GOT3 (cell line): ENCODE measurements around the gene MAPKAPK2.
"Not testable (repeated sequence)": the region's sequence is repeated elsewhere in the genome, so short reads cannot be mapped to it uniquely, and the experiment has no call there.

Source experiments
- DNase-seq: peaks from one replicate; lab custom pipeline; 2025; ENCODE audit warnings: mixed read lengths; lab: John Stamatoyannopoulos, UW

The MAPKAPK2 gene

GRCh38 chr1:206684478-206685333, at the start of gene MAPKAPK2:
Gene MAPKAPK2, plus strand, starts transcription at chr1:206684905. Its CDS starts 325 bp downstream, at chr1:206685230.
- DNase-seq, result no peak

GRCh38 chr1:206635080-206635977, 49.4 kb upstream of the MAPKAPK2 start, which contains the start of gene DYRK3:
Gene DYRK3, plus strand, starts transcription at chr1:206635536. Its CDS starts 168 bp downstream, at chr1:206635704.
- peak; percentile 85 for DNase-seq

GRCh38 chr1:206635978-206636345, 48.7 kb upstream of the MAPKAPK2 start:
- no peak for DNase-seq

GRCh38 chr1:206636671-206637070, 48.0 kb upstream of the MAPKAPK2 start:
- DNase-seq, result no peak

GRCh38 chr1:206637605-206638004, 47.1 kb upstream of the MAPKAPK2 start:
- DNase-seq, result no peak

- DNase-seq, result not testable (repeated sequence)
These were observed 42.6 kb upstream of the MAPKAPK2 start for GRCh38 chr1:206642074-206642473.

GRCh38 chr1:206643118-206643698, 41.5 kb upstream of the MAPKAPK2 start:
- no peak for DNase-seq

- no peak for DNase-seq
These were observed 38.2 kb upstream of the MAPKAPK2 start for GRCh38 chr1:206646504-206646903.

- no peak for DNase-seq
These were observed 37.5 kb upstream of the MAPKAPK2 start for GRCh38 chr1:206647224-206647623.

- no peak for DNase-seq
These were observed 35.3 kb upstream of the MAPKAPK2 start for GRCh38 chr1:206649261-206649921.

GRCh38 chr1:206651014-206651413, 33.7 kb upstream of the MAPKAPK2 start:
- DNase-seq, result no peak

- no peak for DNase-seq
These were observed 32.5 kb upstream of the MAPKAPK2 start for GRCh38 chr1:206651958-206652890.

- DNase-seq, result no peak
These were observed 30.8 kb upstream of the MAPKAPK2 start for GRCh38 chr1:206653715-206654459.

GRCh38 chr1:206654828-206655227, 29.9 kb upstream of the MAPKAPK2 start:
- no peak for DNase-seq

- DNase-seq, result no peak
These were observed 29.2 kb upstream of the MAPKAPK2 start for GRCh38 chr1:206655471-206655882.

GRCh38 chr1:206656936-206657335, 27.8 kb upstream of the MAPKAPK2 start:
- no peak for DNase-seq

- DNase-seq, result no peak
These were observed 27.0 kb upstream of the MAPKAPK2 start for GRCh38 chr1:206657751-206658150.

GRCh38 chr1:206658264-206658980, 26.3 kb upstream of the MAPKAPK2 start:
- DNase-seq, result no peak

- no peak for DNase-seq
These were observed 25.8 kb upstream of the MAPKAPK2 start for GRCh38 chr1:206658981-206659273.
